Type B pancreatic cell (in vitro differentiated cells): ENCODE data around the gene B4GALT2. TPM values are rescaled to one million over a fixed set of nuclear protein-coding genes. Genes with fewer than 3 reads are reported as not detected.
A peak's percentile ranks its signal among the peaks of the same experiment; 100 is the strongest.

Experiments used
- DNase-seq: peaks from one replicate; pipeline ENCODE4 v3.0.0; 2021; ENCODE audit warnings: mixed read lengths; ENCODE audit not compliant: unreplicated experiment; ENCODE audit errors: extremely low spot score
- H3K27ac Mint-ChIP-seq: 2 replicates; pipeline ENCODE4 v1.8.0; 2021; ENCODE audit warnings: mild to moderate bottlenecking, mixed read lengths
- H3K27me3 Mint-ChIP-seq: 2 replicates; pipeline ENCODE4 v1.8.0; 2021; ENCODE audit warnings: mixed read lengths
- H3K36me3 Mint-ChIP-seq: 2 replicates; pipeline ENCODE4 v1.8.0; 2021; ENCODE audit warnings: mixed read lengths
- H3K4me1 Mint-ChIP-seq: one replicate; pipeline ENCODE4 v1.8.0; 2021; ENCODE audit warnings: mixed read lengths; ENCODE audit not compliant: unreplicated experiment
- H3K4me3 Mint-ChIP-seq: 2 replicates; pipeline ENCODE4 v1.8.0; 2021; ENCODE audit warnings: mild to moderate bottlenecking, mixed read lengths
- H3K9me3 Mint-ChIP-seq: 2 replicates; pipeline ENCODE4 v1.8.0; 2021; ENCODE audit warnings: mixed read lengths
- CTCF ChIP-seq: fragments of 200-600 bp; sonication (generic); conservative IDR thresholded peaks from 2 replicates; pipeline ENCODE4 v1.5.0; 2021; ENCODE audit warnings: antibody characterized with exemption, mild to moderate bottlenecking
- total RNA-seq: library from RNA; stranded (reverse); gene quantifications from 2 replicates; pipeline ENCODE4 v1.2.1, GENCODE V29; 2021; ENCODE audit warnings: low replicate concordance

B4GALT2 gene
- total RNA-seq, 1 donor from 2014 or later, result 54.8 TPM

- peak; percentile 60 for TF ChIP-seq CTCF
- no peaks in the 10 kb centered on the region for H3K9me3 Mint-ChIP-seq
- peaks cover 24% of the 10 kb centered on the region for H3K36me3 Mint-ChIP-seq
- H3K4me1 Mint-ChIP-seq, result peaks cover 47% of the 10 kb centered on the region
- H3K4me3 Mint-ChIP-seq, result peak within 1 kb of the TSS; percentile 95
- DNase-seq, result peak; percentile 96
- H3K27me3 Mint-ChIP-seq, result no peaks in the 10 kb centered on the region
- peak within 1 kb of the TSS; percentile 95 for H3K27ac Mint-ChIP-seq
Observed at GRCh38 chr1:43974443-43975248, 4.4 kb upstream of the B4GALT2 start, which contains the start of gene ATP6V0B. ATP6V0B (plus strand) TSS chr1:43974960; CDS start chr1:43975041, 81 bp downstream.

GRCh38 chr1:43975249-43975961 is 3.6 kb upstream of the B4GALT2 start:
- TF ChIP-seq CTCF, result peak; percentile 14
- Mint-ChIP-seq H3K27ac (peak overlapping the region; percentile 77), H3K4me3 (peak overlapping the region; percentile 95), H3K9me3 (no peaks in the 10 kb centered on the region), H3K27me3 (no peaks in the 10 kb centered on the region), H3K36me3 (peaks cover 23% of the 10 kb centered on the region), H3K4me1 (peaks cover 47% of the 10 kb centered on the region)
- DNase-seq, result no peak

- H3K4me1 Mint-ChIP-seq, result peaks cover 47% of the 10 kb centered on the region
- no peak for TF ChIP-seq CTCF
- no peaks in the 10 kb centered on the region for H3K9me3 Mint-ChIP-seq
- peak overlapping the region; percentile 77 for H3K27ac Mint-ChIP-seq
- peaks cover 27% of the 10 kb centered on the region for H3K36me3 Mint-ChIP-seq
- H3K27me3 Mint-ChIP-seq, result no peaks in the 10 kb centered on the region
- DNase-seq, result no peak
- peak overlapping the region; percentile 95 for H3K4me3 Mint-ChIP-seq
Observed at GRCh38 chr1:43976045-43976444, 3.0 kb upstream of the B4GALT2 start.

- TF ChIP-seq CTCF, result no peak
- H3K4me1 Mint-ChIP-seq, result peaks cover 47% of the 10 kb centered on the region
- H3K27ac Mint-ChIP-seq, result peak overlapping the region; percentile 18
- H3K27me3 Mint-ChIP-seq, result no peaks in the 10 kb centered on the region
- no peak for DNase-seq
- H3K36me3 Mint-ChIP-seq, result peaks cover 27% of the 10 kb centered on the region
- no peaks in the 10 kb centered on the region for H3K9me3 Mint-ChIP-seq
- peak overlapping the region; percentile 95 for H3K4me3 Mint-ChIP-seq
Observed at GRCh38 chr1:43976890-43977289, 2.1 kb upstream of the B4GALT2 start.

- peak overlapping the region; percentile 95 for H3K4me3 Mint-ChIP-seq
- H3K27ac Mint-ChIP-seq, result peak overlapping the region; percentile 18
- DNase-seq, result no peak
- TF ChIP-seq CTCF, result no peak
- no peaks in the 10 kb centered on the region for H3K9me3 Mint-ChIP-seq
- peaks cover 30% of the 10 kb centered on the region for H3K36me3 Mint-ChIP-seq
- no peaks in the 10 kb centered on the region for H3K27me3 Mint-ChIP-seq
- peaks cover 50% of the 10 kb centered on the region for H3K4me1 Mint-ChIP-seq
Observed at GRCh38 chr1:43977376-43978263, 1.4 kb upstream of the B4GALT2 start.
